Stimulated activated CD8-positive, alpha-beta memory T cell treated with anti-CD3 and anti-CD28 coated beads, Interleukin-12 subunit alpha, Interleukin-12 subunit beta, amount 100 ng/mL, for 1 hour (primary cell): ENCODE measurements around the gene EIF3A.
"Not testable (repeated sequence)": the region's sequence is repeated elsewhere in the genome, so short reads cannot be mapped to it uniquely, and the experiment has no call there.

Experiments used
- DNase-seq: peaks from one replicate; pipeline ENCODE4 v3.0.0-alpha.2; 2020; ENCODE audit warnings: low read depth

EIF3A gene

GRCh38 chr10:119051775-119052174, 28.8 kb downstream of the EIF3A start:
- DNase-seq = no peak

GRCh38 chr10:119049777-119050176, 30.8 kb downstream of the EIF3A start:
- DNase-seq = no peak

GRCh38 chr10:119049361-119049760, 31.3 kb downstream of the EIF3A start:
- no peak for DNase-seq

GRCh38 chr10:119045561-119045960, 35.1 kb downstream of the EIF3A start:
- DNase-seq = no peak

GRCh38 chr10:119042169-119042568, 38.4 kb downstream of the EIF3A start:
- no peak for DNase-seq

GRCh38 chr10:119041326-119041725, 39.3 kb downstream of the EIF3A start:
- DNase-seq = no peak

GRCh38 chr10:119039161-119039560, 41.5 kb downstream of the EIF3A start:
- DNase-seq = no peak

- DNase-seq = no peak
Observed at GRCh38 chr10:119031496-119032059, 49.0 kb downstream of the EIF3A start.

- DNase-seq = peak; percentile 5
Observed at GRCh38 chr10:119030421-119031250, 50.0 kb downstream of the EIF3A start.

- no peak for DNase-seq
Observed at GRCh38 chr10:119029613-119030420, 50.8 kb downstream of the EIF3A start, which contains the start of gene NANOS1. Gene NANOS1, plus strand, starts transcription at chr10:119029714. Its CDS starts 88 bp downstream, at chr10:119029802.

GRCh38 chr10:119028900-119029612, 51.6 kb downstream of the EIF3A start:
- DNase-seq = peak; percentile 65

GRCh38 chr10:119028445-119028899, 52.1 kb downstream of the EIF3A start:
- not testable (repeated sequence) for DNase-seq

- DNase-seq = no peak
Observed at GRCh38 chr10:119026301-119027110, 54.1 kb downstream of the EIF3A start.

GRCh38 chr10:119025776-119026175, 54.8 kb downstream of the EIF3A start:
- no peak for DNase-seq

- DNase-seq = no peak
Observed at GRCh38 chr10:119025336-119025735, 55.3 kb downstream of the EIF3A start.

GRCh38 chr10:119024882-119025281, 55.7 kb downstream of the EIF3A start:
- DNase-seq = no peak

- no peak for DNase-seq
Observed at GRCh38 chr10:119023553-119023868, 57.1 kb downstream of the EIF3A start.

- no peak for DNase-seq
Observed at GRCh38 chr10:119022846-119023552, 57.6 kb downstream of the EIF3A start.

GRCh38 chr10:119020627-119020946, 60.0 kb downstream of the EIF3A start:
- no peak for DNase-seq

GRCh38 chr10:119007211-119007574, 73.4 kb downstream of the EIF3A start:
- DNase-seq = no peak
